Heart right ventricle (tissue), 16 donors: ENCODE data around the gene TULP4. TPM values are rescaled to one million over a fixed set of nuclear protein-coding genes. Genes with fewer than 3 reads are reported as not detected.

Experiments used
- ATAC-seq, 8 donors: fragments of 200-7000 bp; cut with Tn5 transposase; one replicate each; pipeline ENCODE4 v1.9.1; 2020; ENCODE audit warnings: mild to moderate bottlenecking in 8 of 8, moderate library complexity in 8 of 8, moderate number of reproducible peaks in 1 of 8
- DNase-seq, 2 donors: peaks; one replicate each; pipeline ENCODE4 v3.0.0-alpha.2; 2020
- H3K27ac ChIP-seq, 10 donors: fragments of 200-600 bp; sonication (generic) in 2 of 10; one replicate each; pipeline versions ENCODE4 v1.5.0 to v1.8.0; 2020 to 2022; ENCODE audit warnings: mild to moderate bottlenecking in 3 of 10
- H3K27me3 ChIP-seq, 7 donors: fragments of 200-600 bp; one replicate each; pipeline ENCODE4 v1.8.0; 2021 to 2022; ENCODE audit warnings: mild to moderate bottlenecking in 2 of 7
- H3K36me3 ChIP-seq, 9 donors: fragments of 200-600 bp; sonication (generic) in 1 of 9; one replicate each; pipeline versions ENCODE4 v1.5.0 to v1.8.0; 2020 to 2022; ENCODE audit warnings: mild to moderate bottlenecking in 2 of 9
- H3K4me1 ChIP-seq, 9 donors: fragments of 200-600 bp; sonication (generic) in 1 of 9; one replicate each; pipeline versions ENCODE4 v1.5.0 to v1.8.0; 2020 to 2022; ENCODE audit warnings: mild to moderate bottlenecking in 4 of 9
- H3K4me3 ChIP-seq, 10 donors: fragments of 200-600 bp; sonication (generic) in 2 of 10; one replicate each; pipeline versions ENCODE4 v1.5.0 to v1.8.0; 2020 to 2022; ENCODE audit warnings: mild to moderate bottlenecking in 7 of 10, moderate library complexity in 2 of 10
- H3K9me3 ChIP-seq, 11 donors: fragments of 200-600 bp in 10 of 11; sonication (generic) in 2 of 11; one replicate each; pipeline versions ENCODE4 v1.5.0 to v1.8.0; 2013 to 2022; ENCODE audit warnings: mild to moderate bottlenecking in 2 of 11, control low read depth in 1 of 11, moderate library complexity in 1 of 11
- CTCF ChIP-seq, 9 donors: fragments of 200-600 bp; sonication (generic) in 2 of 9; IDR thresholded peaks; one replicate each; pipeline versions ENCODE4 v1.5.0 to v1.8.0; 2021 to 2022; ENCODE audit warnings: antibody characterized with exemption in 9 of 9, mild to moderate bottlenecking in 5 of 9, moderate library complexity in 1 of 9
- WGBS, 2 donors: extraction: QIAGEN DNeasy Blood & Tissue Kit; methylation state at CpG; one replicate each; pipeline ENCODE4 v1.1.7; 2013; ENCODE audit warnings: inconsistent platforms in 1 of 2; 5-methylcytosine and 5-hydroxymethylcytosine counted together
- intact Hi-C, 10 donors: fragments of 100-400 bp; cut with DNase I; formaldehyde crosslinking; loops; one replicate each; pipeline versions ENCODE4 v1.11.1 to v1.14.2; 2022
- polyA plus RNA-seq, 2 donors: library from polyadenylated mRNA; stranded (reverse); fragments of 200-250 nt; gene quantifications; one replicate each; pipeline ENCODE4 v1.2.3, GENCODE V29; 2013
- total RNA-seq, 10 donors: library from RNA; stranded (reverse); fragmentation: NEBNext Ultra II Directional in 3 of 10; extraction: Animal tissue kit (Norgen Biotek cat#: 25700) in 3 of 10; gene quantifications; one replicate each; pipeline versions ENCODE4 v1.2.1 to v1.2.4, GENCODE V29; 2021 to 2023
- donor health status: Arrhythmogenic right ventricular cardiomyopathy.
- donor health status: ischemic (EF 13 %, LVEDD 7.1; RV severe dilation, severe dysfunction).
- donor health status: healthy with polysubstance abuse.
- donor health status: DM: no; HTN: yes; CAD: no.
- donor health status: DM: no; HTN: no; CAD: no.
- donor health status: ischemic (EF 25% LVEDD 6.9; RV normal size, moderate dysfunction).
- donor health status: ischemic (EF 25% LVEDD 5.7; RV mildly dilated, moderate dysfunction).
- donor health status: healthy.
- donor health status: DM: yes; HTN: yes; CAD: no.
- donor health status: Ischemic cardiomyopathy.
- donor health status: ischemic (EF 35%, LVEDD 5.7; RV mildly dilated, moderate dysfunction).
- donor health status: nonischemic (EF 11% LVEDD 7.7; RV severe dilation, severe dysfunction).
- donor health status: DM: yes; HTN: yes; CAD: no.
- donor health status: PGD.
- donor health status: ischemic (EF 29% LVEDD 5.4; RV normal size, mild dysfunction).
- donor health status: nonischemic (EF 23%, LVEDD 6.1; RV moderate dilation, normal function).

Gene TULP4
- total and polyA plus RNA-seq, 12 donors, result 2.1 to 127 (median 99.2) TPM

GRCh38 chr6:158332237-158332636, 20.0 kb downstream of the TULP4 start:
- WGBS, 2 donors, result 96 to 97% methylated on average over 2 of the region's 2 CpGs
- intact Hi-C loops, result no loop called here
- TF ChIP-seq CTCF (IDR thresholded peaks at IDR 0.05), result no peak
- Histone ChIP-seq H3K9me3 (peaks cover 0 to 12% (median 4%) of the 10 kb centered on the region in 11 donors), H3K27ac (no peak overlapping the region), H3K4me1 (peaks cover 0 to 11% (median 0%) of the 10 kb centered on the region in 9 donors), H3K27me3 (no peaks in the 10 kb centered on the region), H3K4me3 (no peak overlapping the region), H3K36me3 (peaks cover 0 to 6% (median 0%) of the 10 kb centered on the region in 9 donors)
- no peak for ATAC-seq
- no peak for DNase-seq

- Histone ChIP-seq H3K9me3 (peaks cover 0 to 12% (median 4%) of the 10 kb centered on the region in 11 donors), H3K4me1 (peaks cover 0 to 11% (median 0%) of the 10 kb centered on the region in 9 donors), H3K36me3 (peaks cover 0 to 6% (median 0%) of the 10 kb centered on the region in 9 donors), H3K27ac (no peak overlapping the region), H3K27me3 (no peaks in the 10 kb centered on the region), H3K4me3 (no peak overlapping the region)
- TF ChIP-seq CTCF (IDR thresholded peaks at IDR 0.05), result no peak
- intact Hi-C loops, result no loop called here
- no peak for ATAC-seq
- no peak for DNase-seq
- 97 to 99% methylated on average over 4 of the region's 4 CpGs for WGBS, 2 donors
Measured at GRCh38 chr6:158333094-158333493, 20.8 kb downstream of the TULP4 start.

- DNase-seq, result no peak
- WGBS, 2 donors, result 98 to 100% methylated on average over 2 of the region's 2 CpGs
- intact Hi-C loops, result no loop called here
- ATAC-seq, result no peak
- Histone ChIP-seq H3K4me3 (no peak overlapping the region), H3K9me3 (peaks cover 0 to 12% (median 4%) of the 10 kb centered on the region in 11 donors), H3K27me3 (no peaks in the 10 kb centered on the region), H3K27ac (no peak overlapping the region), H3K36me3 (peaks cover 0 to 6% (median 0%) of the 10 kb centered on the region in 9 donors), H3K4me1 (peaks cover 0 to 6% (median 0%) of the 10 kb centered on the region in 9 donors)
- TF ChIP-seq CTCF (IDR thresholded peaks at IDR 0.05), result no peak
Measured at GRCh38 chr6:158334534-158334933, 22.3 kb downstream of the TULP4 start.

- Histone ChIP-seq H3K4me1 (peaks cover 0 to 6% (median 0%) of the 10 kb centered on the region in 9 donors), H3K9me3 (peaks cover 0 to 12% (median 4%) of the 10 kb centered on the region in 11 donors), H3K36me3 (peaks cover 0 to 9% (median 0%) of the 10 kb centered on the region in 9 donors), H3K27me3 (no peaks in the 10 kb centered on the region), H3K4me3 (no peak overlapping the region), H3K27ac (no peak overlapping the region)
- no peak for TF ChIP-seq CTCF (IDR thresholded peaks at IDR 0.05)
- 90 to 94% methylated on average over 2 of the region's 2 CpGs for WGBS, 2 donors
- DNase-seq (no peak), ATAC-seq (no peak)
- intact Hi-C loops, result no loop called here
Measured at GRCh38 chr6:158337332-158337731, 25.1 kb downstream of the TULP4 start.
